Testis (tissue), 2 donors: ENCODE data around the gene SALL3.

ENCODE experiments used
- CTCF ChIP-seq, 3 experiments: fragments of 450-650 bp in 2 of 3; fragments of 200-600 bp in 1 of 3; sonication (generic) in 1 of 3; IDR thresholded peaks; one replicate each; pipeline ENCODE4 v1.5.1; 2016 to 2019; ENCODE audit warnings: antibody characterized with exemption in 3 of 3, mild to moderate bottlenecking in 2 of 3, moderate library complexity in 1 of 3
- POLR2A ChIP-seq: fragments of 450-650 bp; IDR thresholded peaks from one replicate; pipeline ENCODE4 v1.6.1; 2017; ENCODE audit warnings: antibody characterized with exemption, mild to moderate bottlenecking, moderate library complexity

GRCh38 chr18:78975292-78975691 is 4.3 kb upstream of the SALL3 start:
- TF ChIP-seq POLR2A (no peak), CTCF (IDR thresholded peaks at IDR 0.05) (no peak)
